Calu3 (cell line): ENCODE results near the gene NPAS3. TPM values are rescaled to one million over a fixed set of nuclear protein-coding genes. Genes with fewer than 3 reads are reported as not detected.

Experiments
- BruUV-seq: library from RNA; stranded (reverse); fragments of 400-500 nt; replicated peaks from 2 replicates; lab custom pipeline; 2021; lab: Mats Ljungman, UMichigan
- CTCF ChIA-PET: fragments of 300-600 bp; sonication (Branson Sonifier 250); formaldehyde crosslinking; loops from one replicate; lab custom pipeline; 2022; ENCODE audit warnings: antibody characterized with exemption; lab: Charles Lee
- DNase-seq: peaks from one replicate; pipeline ENCODE4 v3.0.0; 2022
- H3K27ac Mint-ChIP-seq: one replicate; pipeline ENCODE4 v1.8.0; 2022; ENCODE audit warnings: mixed read lengths; ENCODE audit not compliant: unreplicated experiment
- H3K27me3 Mint-ChIP-seq: one replicate; pipeline ENCODE4 v1.8.0; 2022; ENCODE audit warnings: mixed read lengths; ENCODE audit not compliant: unreplicated experiment
- H3K36me3 Mint-ChIP-seq: one replicate; pipeline ENCODE4 v1.8.0; 2022; ENCODE audit warnings: mild to moderate bottlenecking, moderate library complexity, mixed read lengths; ENCODE audit not compliant: insufficient read depth, unreplicated experiment
- H3K4me1 Mint-ChIP-seq: one replicate; pipeline ENCODE4 v1.8.0; 2022; ENCODE audit warnings: mild to moderate bottlenecking, low read depth, mixed read lengths; ENCODE audit not compliant: unreplicated experiment
- H3K4me3 Mint-ChIP-seq: one replicate; pipeline ENCODE4 v1.8.0; 2022; ENCODE audit warnings: mild to moderate bottlenecking, low read depth, moderate library complexity, mixed read lengths; ENCODE audit not compliant: unreplicated experiment
- H3K9me3 Mint-ChIP-seq: one replicate; pipeline ENCODE4 v1.8.0; 2022; ENCODE audit warnings: low read depth, mixed read lengths; ENCODE audit not compliant: unreplicated experiment
- CTCF ChIP-seq: fragments of 200-600 bp; IDR thresholded peaks from one replicate; pipeline ENCODE4 v1.8.0; 2022; ENCODE audit warnings: antibody characterized with exemption; ENCODE audit not compliant: unreplicated experiment
- intact Hi-C: fragments of 100-400 bp; cut with micrococcal nuclease; formaldehyde crosslinking; loops from one replicate; pipeline ENCODE4 v1.10.0; 2022; ENCODE audit not compliant: unreplicated experiment
- total RNA-seq: library from RNA; stranded (reverse); gene quantifications from 2 replicates; pipeline ENCODE4 v1.2.3, GENCODE V29; 2022

NPAS3 gene
- total RNA-seq, 1 experiment from 2014 or later: not detected

GRCh38 chr14:32934881-32935633, 3.6 kb upstream of the NPAS3 start:
- H3K4me1 Mint-ChIP-seq: peaks cover 16% of the 10 kb centered on the region
- intact Hi-C loops: no loop called here
- H3K36me3 Mint-ChIP-seq: peaks cover 16% of the 10 kb centered on the region
- no peak for TF ChIP-seq CTCF
- H3K4me3 Mint-ChIP-seq: peak overlapping the region; percentile 72
- CTCF ChIA-PET: no interaction called here
- no peaks in the 10 kb centered on the region for H3K9me3 Mint-ChIP-seq
- DNase-seq: no peak
- H3K27me3 Mint-ChIP-seq: peaks cover 92% of the 10 kb centered on the region
- no TSS peak for BruUV-seq
- H3K27ac Mint-ChIP-seq: no peak overlapping the region

- Mint-ChIP-seq H3K36me3 (peaks cover 16% of the 10 kb centered on the region), H3K4me1 (peaks cover 8% of the 10 kb centered on the region), H3K4me3 (peak overlapping the region; percentile 57), H3K9me3 (no peaks in the 10 kb centered on the region), H3K27ac (no peak overlapping the region), H3K27me3 (peaks cover 92% of the 10 kb centered on the region)
- DNase-seq: peak; percentile 20
- TF ChIP-seq CTCF: no peak
- intact Hi-C loops: no loop called here
- CTCF ChIA-PET: no interaction called here
- BruUV-seq: no TSS peak
Observed at GRCh38 chr14:32939254-32940065, 781 bp downstream of the NPAS3 start.

- Mint-ChIP-seq H3K4me1 (peaks cover 8% of the 10 kb centered on the region), H3K27me3 (peaks cover 90% of the 10 kb centered on the region), H3K4me3 (peak overlapping the region; percentile 57), H3K27ac (no peak overlapping the region), H3K9me3 (no peaks in the 10 kb centered on the region), H3K36me3 (peaks cover 16% of the 10 kb centered on the region)
- no TSS peak for BruUV-seq
- intact Hi-C loops: no loop called here
- CTCF ChIA-PET: no interaction called here
- no peak for TF ChIP-seq CTCF
- no peak for DNase-seq
Observed at GRCh38 chr14:32940066-32940651, 1.5 kb downstream of the NPAS3 start.
